ENCODE measurements around the gene FKBP8. TPM values are rescaled to one million over a fixed set of nuclear protein-coding genes. Genes with fewer than 3 reads are reported as not detected.

The FKBP8 gene
- total RNA-seq, 2 experiments from 2014 or later = 263 TPM

DNA sequence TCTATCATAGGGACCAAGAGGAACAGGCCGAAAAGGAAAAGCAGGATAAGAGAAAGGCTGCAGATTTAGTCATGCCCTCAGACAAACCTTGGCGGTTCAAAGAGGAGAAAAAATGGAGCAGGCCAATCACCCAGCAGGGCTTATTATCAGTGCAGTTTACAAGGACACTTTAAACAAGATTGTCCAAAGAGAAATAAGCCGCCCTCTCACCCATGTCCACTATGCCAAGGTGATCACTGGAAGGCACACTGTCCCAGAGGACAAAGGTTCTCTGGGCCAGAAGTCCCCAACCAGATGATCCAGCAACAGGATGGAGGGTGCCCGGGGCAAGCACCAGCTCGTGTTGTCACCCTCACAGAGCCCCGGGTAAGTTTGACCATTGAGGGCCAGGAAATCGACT is 36.9 kb upstream of the FKBP8 start:
- Mint-ChIP-seq H3K4me3 (no peak overlapping the region), H3K27ac (no peak overlapping the region), H3K36me3 (ENCODE audit: low read depth) (peaks cover 27% of the 10 kb centered on the region), H3K27me3 (peaks cover 2% of the 10 kb centered on the region), H3K4me1 (peaks cover 18% of the 10 kb centered on the region), H3K9me3 (no peaks in the 10 kb centered on the region)
- POLR2A ChIA-PET = interaction anchor here (2.9 kb wide), 1 partner anchor 9 kb away, joined by 18 read pairs; the partner anchor contains the start of gene UBA52
- no peak for DNase-seq
- CTCF ChIA-PET = interaction anchor here (0.6 to 1.6 kb wide), 2 partner anchors 9 to 747 kb away, joined by 3 to 10 read pairs; partner anchors contain the start of gene REX1BD

- H3K36me3 Mint-ChIP-seq (ENCODE audit: low read depth) = peaks cover 54% of the 10 kb centered on the region
- H3K27me3 Mint-ChIP-seq = no peaks in the 10 kb centered on the region
- ChIA-PET CTCF (interaction anchor here (2.4 kb wide), 1 partner anchor 11 kb away, joined by 18 read pairs; the partner anchor contains the start of gene REX1BD), POLR2A (interaction anchor here (0.9 to 1.7 kb wide), 5 partner anchors 10 to 122 kb away, joined by 3 to 6 read pairs (median 4); partner anchors contain the start of gene FKBP8)
- H3K27ac Mint-ChIP-seq = no peak overlapping the region
- no peaks in the 10 kb centered on the region for H3K9me3 Mint-ChIP-seq
- no peak overlapping the region for H3K4me3 Mint-ChIP-seq
- no peak for DNase-seq
- peaks cover 30% of the 10 kb centered on the region for H3K4me1 Mint-ChIP-seq
These were observed 34.1 kb upstream of the FKBP8 start for GRCh38 chr19:18577365-18577914.

- no peak overlapping the region for H3K27ac Mint-ChIP-seq
- peaks cover 61% of the 10 kb centered on the region for H3K36me3 Mint-ChIP-seq (ENCODE audit: low read depth)
- H3K4me1 Mint-ChIP-seq = peaks cover 38% of the 10 kb centered on the region
- no peak overlapping the region for H3K4me3 Mint-ChIP-seq
- ChIA-PET CTCF (interaction anchor here (2.4 kb wide), 1 partner anchor 12 kb away, joined by 18 read pairs; the partner anchor contains the start of gene REX1BD), POLR2A (interaction anchor here (1.6 to 1.7 kb wide), 2 partner anchors 11 to 32 kb away, joined by 4 to 6 read pairs; partner anchors contain the start of gene FKBP8)
- DNase-seq = no peak
- no peaks in the 10 kb centered on the region for H3K9me3 Mint-ChIP-seq
- H3K27me3 Mint-ChIP-seq = no peaks in the 10 kb centered on the region
These were observed 33.0 kb upstream of the FKBP8 start for GRCh38 chr19:18576383-18576782.

- POLR2A ChIA-PET = interaction anchor here (4.1 to 4.2 kb wide), 2 partner anchors 12 to 54 kb away, joined by 58 to 114 read pairs; partner anchors contain the start of genes ELL and REX1BD
- no peak for DNase-seq
- H3K9me3 Mint-ChIP-seq = no peaks in the 10 kb centered on the region
- peaks cover 42% of the 10 kb centered on the region for H3K4me1 Mint-ChIP-seq
- H3K27me3 Mint-ChIP-seq = no peaks in the 10 kb centered on the region
- H3K36me3 Mint-ChIP-seq (ENCODE audit: low read depth) = peaks cover 66% of the 10 kb centered on the region
- no peak overlapping the region for H3K27ac Mint-ChIP-seq
- CTCF ChIA-PET = no interaction called here
- H3K4me3 Mint-ChIP-seq = no peak overlapping the region
These were observed 31.4 kb upstream of the FKBP8 start for GRCh38 chr19:18574691-18575291.

- Mint-ChIP-seq H3K4me1 (peaks cover 35% of the 10 kb centered on the region), H3K27ac (peak within 1 kb of the TSS; percentile 90), H3K27me3 (no peaks in the 10 kb centered on the region), H3K36me3 (ENCODE audit: low read depth) (peaks cover 76% of the 10 kb centered on the region), H3K9me3 (no peaks in the 10 kb centered on the region), H3K4me3 (peak within 1 kb of the TSS; percentile 91)
- DNase-seq = peak; percentile 99
- CTCF ChIA-PET = interaction anchor here (0.6 to 5.1 kb wide), 18 partner anchors 8 to 801 kb away, joined by 3 to 63 read pairs (median 4); partner anchors contain the start of genes ELL, FKBP8, KXD1 and REX1BD
- POLR2A ChIA-PET = interaction anchor here (0.7 to 7.8 kb wide), 29 partner anchors 9 to 801 kb away, joined by 3 to 137 read pairs (median 5); partner anchors contain the start of genes COPE, DDX49, ELL and FKBP8
These were observed 28.4 kb upstream of the FKBP8 start, which contains the start of gene UBA52 for GRCh38 chr19:18571564-18572344. Gene UBA52 (plus strand): TSS chr19:18571857. CDS start chr19:18573301, 1,444 bp downstream.

DNA sequence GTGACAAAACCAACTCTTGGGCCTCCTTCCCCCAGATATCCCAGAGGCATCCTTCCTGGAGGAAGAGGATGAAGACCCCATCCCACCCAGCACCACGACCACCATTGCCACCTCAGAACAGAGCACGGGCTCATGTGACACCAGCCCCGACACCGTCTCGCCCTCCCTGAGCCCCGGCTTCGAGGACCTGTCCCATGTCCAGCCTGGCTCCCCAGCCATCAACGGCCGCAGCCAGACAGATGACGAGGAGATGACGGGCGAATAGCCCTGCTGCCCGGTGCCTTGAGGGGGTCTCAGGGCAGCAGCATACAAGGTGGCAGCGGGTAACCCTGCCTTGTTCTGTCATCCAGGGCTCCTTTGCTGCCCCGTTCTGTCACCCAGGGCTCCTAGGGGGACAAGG is 25.0 kb upstream of the FKBP8 start:
- Mint-ChIP-seq H3K27me3 (no peaks in the 10 kb centered on the region), H3K9me3 (no peaks in the 10 kb centered on the region), H3K4me3 (no peak overlapping the region), H3K36me3 (ENCODE audit: low read depth) (peaks cover 71% of the 10 kb centered on the region), H3K4me1 (peaks cover 23% of the 10 kb centered on the region), H3K27ac (no peak overlapping the region)
- ChIA-PET POLR2A (interaction anchor here (1.2 to 7.8 kb wide), 3 partner anchors 10 to 48 kb away, joined by 3 to 137 read pairs (median 3); partner anchors contain the start of gene KXD1), CTCF (no interaction called here)
- DNase-seq = no peak

- Mint-ChIP-seq H3K4me1 (peaks cover 11% of the 10 kb centered on the region), H3K4me3 (no peak overlapping the region), H3K36me3 (ENCODE audit: low read depth) (peaks cover 68% of the 10 kb centered on the region), H3K9me3 (no peaks in the 10 kb centered on the region), H3K27me3 (no peaks in the 10 kb centered on the region), H3K27ac (no peak overlapping the region)
- DNase-seq = no peak
- CTCF ChIA-PET = no interaction called here
- POLR2A ChIA-PET = interaction anchor here (1.3 to 7.8 kb wide), 2 partner anchors 9 to 46 kb away, joined by 3 to 137 read pairs; partner anchors contain the start of gene KXD1
These were observed 23.6 kb upstream of the FKBP8 start for GRCh38 chr19:18566953-18567352.

DNA sequence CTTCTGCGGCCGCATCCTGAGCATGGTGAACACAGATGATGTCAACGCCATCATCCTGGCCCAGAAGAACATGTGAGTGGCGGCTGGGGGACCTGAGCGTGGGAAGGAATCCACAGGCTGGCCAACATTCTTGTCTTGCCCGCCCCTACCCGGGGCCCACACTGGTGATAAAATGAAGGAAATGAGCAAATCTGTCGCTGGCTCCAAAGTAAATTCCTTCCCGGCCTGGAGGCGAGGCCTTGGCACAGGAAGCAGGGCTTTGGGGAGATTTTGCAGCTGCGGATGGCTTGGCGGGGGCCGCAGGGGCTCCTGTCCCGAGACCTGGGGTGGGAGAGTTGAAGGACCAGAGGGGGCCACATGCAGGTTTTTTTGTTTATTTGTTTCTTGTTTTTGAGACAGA is 18.7 kb upstream of the FKBP8 start:
- POLR2A ChIA-PET = no interaction called here
- H3K36me3 Mint-ChIP-seq (ENCODE audit: low read depth) = peaks cover 59% of the 10 kb centered on the region
- H3K4me1 Mint-ChIP-seq = peaks cover 22% of the 10 kb centered on the region
- CTCF ChIA-PET = no interaction called here
- no peaks in the 10 kb centered on the region for H3K27me3 Mint-ChIP-seq
- no peak overlapping the region for H3K27ac Mint-ChIP-seq
- no peak overlapping the region for H3K4me3 Mint-ChIP-seq
- no peak for DNase-seq
- no peaks in the 10 kb centered on the region for H3K9me3 Mint-ChIP-seq

GRCh38 chr19:18559685-18560084 is 16.3 kb upstream of the FKBP8 start:
- Mint-ChIP-seq H3K4me1 (peaks cover 22% of the 10 kb centered on the region), H3K4me3 (peak overlapping the region; percentile 95), H3K9me3 (no peaks in the 10 kb centered on the region), H3K27me3 (no peaks in the 10 kb centered on the region), H3K27ac (peak overlapping the region; percentile 86), H3K36me3 (ENCODE audit: low read depth) (peaks cover 41% of the 10 kb centered on the region)
- POLR2A ChIA-PET = interaction anchor here (0.8 to 6.0 kb wide), 4 partner anchors 11 to 63 kb away, joined by 3 to 137 read pairs (median 47); partner anchors contain the start of genes ELL, REX1BD and UBA52
- DNase-seq = no peak
- CTCF ChIA-PET = interaction anchor here (1.0 to 3.2 kb wide), 2 partner anchors 11 to 29 kb away, joined by 7 to 18 read pairs; partner anchors contain the start of genes REX1BD and UBA52

DNA sequence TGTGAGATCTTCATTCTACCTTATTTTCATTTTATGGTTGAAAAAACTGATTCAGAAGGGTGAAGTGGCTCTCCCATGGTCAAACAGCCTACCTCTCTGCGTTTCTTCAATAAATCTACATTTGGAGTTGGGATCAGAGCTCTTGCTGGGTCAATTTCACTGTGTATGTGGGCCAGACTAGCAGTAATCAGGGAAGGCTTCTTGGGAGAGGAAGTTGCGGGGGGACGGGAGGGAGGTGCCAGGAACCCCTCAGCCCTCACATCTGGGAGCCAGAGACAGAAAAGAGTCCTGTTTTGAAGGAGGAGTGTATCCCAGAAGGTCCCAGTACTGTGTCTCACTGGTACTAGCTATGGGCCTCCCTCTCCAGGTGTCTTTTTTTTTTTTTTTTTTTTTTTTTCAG is 15.2 kb upstream of the FKBP8 start:
- POLR2A ChIA-PET = interaction anchor here (0.6 to 6.0 kb wide), 13 partner anchors 12 to 361 kb away, joined by 3 to 137 read pairs (median 7); partner anchors contain the start of genes COPE, DDX49, ELL and FKBP8
- CTCF ChIA-PET = interaction anchor here (0.6 to 3.2 kb wide), 6 partner anchors 12 to 108 kb away, joined by 3 to 29 read pairs (median 6); partner anchors contain the start of genes ELL and UBA52
- Mint-ChIP-seq H3K4me3 (peak overlapping the region; percentile 95), H3K4me1 (peaks cover 22% of the 10 kb centered on the region), H3K36me3 (ENCODE audit: low read depth) (peaks cover 33% of the 10 kb centered on the region), H3K27me3 (no peaks in the 10 kb centered on the region), H3K27ac (peak overlapping the region; percentile 86), H3K9me3 (no peaks in the 10 kb centered on the region)
- DNase-seq = no peak

DNA sequence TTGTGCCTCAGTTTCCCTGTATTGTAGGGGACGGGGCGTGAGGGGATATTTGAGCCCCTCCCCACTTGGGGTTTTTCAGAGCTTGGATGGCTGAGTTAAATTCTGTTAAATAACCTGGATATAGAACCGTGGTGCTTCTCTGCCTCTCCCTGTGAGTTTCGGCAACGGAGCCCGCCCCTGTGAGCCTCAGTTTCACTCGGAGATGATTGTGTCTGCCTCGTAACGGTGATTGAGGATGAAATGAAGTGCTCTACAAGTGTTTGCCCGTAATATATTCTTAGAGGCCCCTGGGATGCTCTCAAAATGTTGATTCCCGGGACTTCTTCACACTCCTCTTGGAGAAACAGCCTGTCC is 14.8 kb upstream of the FKBP8 start:
- ChIA-PET CTCF (interaction anchor here (0.6 to 3.8 kb wide), 11 partner anchors 12 to 699 kb away, joined by 3 to 29 read pairs (median 4); partner anchors contain the start of genes ELL, FKBP8 and UBA52), POLR2A (interaction anchor here (0.6 to 6.0 kb wide), 20 partner anchors 7 to 362 kb away, joined by 3 to 137 read pairs (median 5); partner anchors contain the start of genes COPE, DDX49, ELL and FKBP8)
- peaks cover 31% of the 10 kb centered on the region for H3K36me3 Mint-ChIP-seq (ENCODE audit: low read depth)
- peak overlapping the region; percentile 95 for H3K4me3 Mint-ChIP-seq
- no peaks in the 10 kb centered on the region for H3K9me3 Mint-ChIP-seq
- H3K27ac Mint-ChIP-seq = peak overlapping the region; percentile 86
- H3K4me1 Mint-ChIP-seq = peaks cover 22% of the 10 kb centered on the region
- H3K27me3 Mint-ChIP-seq = no peaks in the 10 kb centered on the region
- no peak for DNase-seq

Data from activated CD4-positive, alpha-beta memory T cell treated with anti-CD3 and anti-CD28 coated beads, Interleukin-2, amount 10 ng/mL, durations not matched to agents 7 days and 5 days (primary cell).